Measurements from ENCODE around the gene RNF208.

DNA sequence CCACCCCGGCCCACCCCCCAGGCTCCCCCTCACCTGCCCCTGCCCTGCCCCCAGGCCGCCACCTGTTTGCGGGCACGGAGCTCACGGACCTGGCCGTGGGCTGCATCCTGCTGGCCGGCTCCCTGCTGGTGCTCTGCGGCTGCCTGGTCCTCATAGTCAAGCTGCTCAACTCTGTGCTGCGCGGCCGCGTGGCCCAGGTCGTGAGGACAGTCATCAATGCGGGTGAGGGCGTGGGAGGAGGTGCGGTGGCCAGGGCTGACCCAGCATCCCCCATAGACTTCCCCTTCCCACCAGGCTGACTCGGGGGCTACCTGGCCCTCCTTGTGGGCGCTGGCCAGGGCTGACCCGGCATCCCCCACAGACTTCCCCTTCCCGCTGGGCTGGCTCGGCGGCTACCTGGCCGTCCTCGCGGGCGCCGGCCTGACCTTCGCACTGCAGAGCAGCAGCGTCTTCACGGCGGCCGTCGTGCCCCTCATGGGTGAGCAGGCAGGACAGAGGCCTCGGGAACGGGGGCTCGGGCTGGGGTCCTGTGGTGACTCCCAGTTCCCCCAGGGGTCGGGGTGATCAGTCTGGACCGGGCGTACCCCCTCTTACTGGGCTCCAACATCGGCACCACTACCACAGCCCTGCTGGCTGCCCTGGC lies 12.1 kb upstream of the RNF208 start:
- no peak for TF ChIP-seq REST (IDR thresholded peaks at IDR 0.05; ENCODE audit: unreplicated experiment)
- TF ChIP-seq EZH2phosphoT487 (IDR thresholded peaks at IDR 0.05; ENCODE audit: unreplicated experiment): no peak
- TF ChIP-seq CTCF (conservative IDR thresholded peaks at IDR 0.05; ENCODE audit: low read depth in 2 of 2): no peak
- no peak for TF ChIP-seq JUNB (IDR thresholded peaks at IDR 0.05; ENCODE audit: unreplicated experiment)
- TF ChIP-seq POLR2AphosphoS5 (IDR thresholded peaks at IDR 0.05; ENCODE audit: low read depth): no peak
- TF ChIP-seq EZH2 (IDR thresholded peaks at IDR 0.05; ENCODE audit: low read depth, unreplicated experiment): no peak
- no peak for TF ChIP-seq ZNF331 (CRISPR knock-in tag; IDR thresholded peaks at IDR 0.05; ENCODE audit: low read depth)

Data from GM23338 (cell line).